GM21825 (cell line): Measurements from ENCODE around the gene KRTAP3-2.

Source experiments
- ATAC-seq: cut with Tn5 transposase; IDR thresholded peaks from one replicate; pipeline ENCODE4 v1.9.1; 2021; ENCODE audit warnings: mild to moderate bottlenecking, moderate library complexity; ENCODE audit not compliant: unreplicated experiment

Gene KRTAP3-2

DNA sequence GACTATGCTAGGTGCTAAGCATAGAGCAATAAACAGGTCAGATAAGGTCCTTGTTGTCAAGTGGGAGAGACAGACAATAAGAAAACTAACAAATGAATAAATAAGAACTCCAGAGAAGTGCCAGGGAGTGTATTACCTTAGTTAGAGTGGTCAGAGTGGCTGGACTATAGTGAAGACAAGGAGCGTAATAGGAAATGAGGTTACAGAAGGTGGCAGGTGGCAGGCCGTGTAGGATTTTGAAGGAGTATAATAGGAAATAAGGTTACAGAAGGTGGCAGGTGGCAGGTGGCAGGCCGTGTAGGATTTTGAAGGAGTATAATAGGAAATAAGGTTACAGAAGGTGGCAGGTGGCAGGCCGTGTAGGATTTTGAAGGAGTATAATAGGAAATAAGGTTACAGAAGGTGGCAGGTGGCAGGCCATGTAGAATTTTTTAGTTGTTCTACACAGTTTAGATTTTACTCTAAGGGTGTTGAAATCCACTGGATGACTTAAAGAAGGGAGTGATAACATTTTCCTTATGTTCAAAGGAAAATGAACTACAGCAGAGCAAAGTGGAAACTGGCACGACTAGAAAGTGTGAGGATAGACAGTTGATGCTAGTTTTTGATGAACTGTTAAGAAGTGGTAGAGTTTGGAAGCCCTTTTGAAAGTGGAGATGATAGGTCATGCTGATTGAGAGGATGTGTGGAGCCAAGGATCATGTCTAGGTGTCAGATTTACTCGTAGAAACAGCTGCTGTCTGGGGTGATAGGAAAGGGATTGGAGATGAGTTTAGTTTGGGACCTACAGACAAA lies 12.8 kb upstream of the KRTAP3-2 start:
- no peak for ATAC-seq

DNA sequence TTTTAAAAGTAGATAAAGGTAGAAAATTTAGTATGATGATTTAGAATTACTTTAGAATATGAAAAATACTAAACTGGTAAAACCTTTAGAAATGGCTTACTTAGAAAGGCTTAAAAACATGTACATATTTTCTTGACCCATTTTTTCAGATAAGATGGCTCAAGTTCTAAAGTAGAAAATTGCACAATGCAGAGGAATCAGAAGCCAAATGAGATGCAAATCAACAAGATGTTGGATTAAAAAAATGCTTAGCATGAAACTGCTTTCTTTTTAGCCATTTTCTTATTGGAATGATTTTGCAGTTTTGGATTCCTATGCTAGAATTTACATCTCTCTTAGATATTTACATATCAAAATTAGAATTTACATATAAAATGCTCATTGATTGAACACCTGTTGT lies 10.7 kb upstream of the KRTAP3-2 start:
- no peak for ATAC-seq

DNA sequence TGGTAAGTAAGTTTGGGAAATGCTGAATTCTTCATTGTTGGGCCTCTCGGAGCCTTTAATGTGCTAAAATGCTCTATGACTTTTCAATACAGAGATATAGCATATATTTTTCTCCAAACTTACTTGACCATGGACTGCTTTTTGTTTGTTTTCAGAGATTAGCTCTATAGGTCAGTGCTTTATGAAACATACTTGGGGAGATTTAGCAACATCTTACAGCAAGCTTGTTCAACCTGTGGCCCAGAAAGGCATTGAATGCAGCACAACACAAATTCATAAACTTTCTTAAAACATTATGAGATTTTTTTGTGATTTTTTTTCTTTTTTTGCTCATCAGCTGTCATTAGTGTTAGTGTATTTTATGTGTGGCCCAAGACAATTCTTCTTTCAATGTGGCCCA lies 10.2 kb upstream of the KRTAP3-2 start:
- ATAC-seq, result no peak

DNA sequence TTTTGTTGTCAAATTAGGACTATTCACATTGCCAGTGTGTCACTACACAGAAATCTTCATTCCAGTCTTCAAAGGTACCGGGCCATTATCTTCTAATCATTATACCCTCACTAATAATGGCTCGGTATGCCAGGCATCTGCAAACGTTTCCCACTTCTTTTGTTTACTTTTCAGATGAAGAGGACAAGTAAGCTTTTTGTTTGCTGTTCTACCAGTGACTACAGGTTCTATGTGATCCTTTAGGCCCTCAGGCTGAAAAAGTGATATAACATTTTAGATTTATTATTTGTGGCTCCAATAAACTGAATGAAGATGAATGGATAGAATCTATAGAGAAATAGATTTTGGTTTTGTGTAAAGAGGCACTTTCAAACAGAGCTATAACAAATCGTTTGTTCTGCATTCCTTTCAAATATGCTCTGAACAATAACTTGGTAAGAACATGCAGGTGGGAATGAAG lies 9.6 kb upstream of the KRTAP3-2 start:
- ATAC-seq, result no peak

DNA sequence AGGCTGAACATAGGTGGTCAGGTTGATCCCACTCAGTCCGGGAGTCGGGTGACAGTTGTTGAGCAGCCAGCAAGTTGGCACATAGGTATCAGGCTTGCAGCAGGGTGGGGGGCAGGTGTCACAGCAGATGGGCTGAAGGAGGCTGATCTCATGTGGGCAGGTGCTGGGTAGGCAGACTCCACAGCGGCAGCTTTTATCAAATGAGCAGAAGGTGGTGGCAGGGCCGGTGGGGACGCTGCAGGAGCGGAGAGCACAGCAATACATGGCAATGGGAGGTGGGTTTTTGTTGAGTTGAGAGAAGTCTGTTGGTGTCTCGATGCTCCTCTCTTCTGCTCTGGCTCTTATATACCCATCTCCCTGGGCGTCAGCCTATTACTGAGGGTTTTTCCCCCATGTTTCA lies 9.1 kb upstream of the KRTAP3-2 start, which contains the start of gene KRTAP3-1:
Gene KRTAP3-1 (minus strand): TSS at position 318 of the 400 bp plus-strand sequence. CDS start 54 bp downstream, at position 264.
- no peak for ATAC-seq

DNA sequence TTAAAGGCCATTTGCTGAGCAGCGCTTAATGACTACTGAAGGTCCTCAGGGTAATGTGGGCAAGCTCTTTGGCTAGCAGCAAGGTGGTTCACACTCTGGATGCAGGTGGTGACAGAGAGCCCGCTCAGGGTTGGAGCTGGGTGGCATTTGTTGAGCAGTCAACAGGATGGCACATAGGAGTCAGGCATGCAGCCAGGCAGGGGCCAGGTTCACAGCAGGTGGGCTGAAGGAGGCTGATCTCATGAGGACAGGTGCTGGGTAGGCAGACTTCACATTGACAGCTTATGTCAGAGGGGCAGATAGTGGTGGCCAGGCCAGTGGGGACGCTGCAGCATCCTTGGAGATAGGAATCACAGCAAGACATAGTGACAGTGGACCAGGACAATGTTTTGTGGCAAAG lies 4.7 kb upstream of the KRTAP3-2 start:
- ATAC-seq, result no peak

DNA sequence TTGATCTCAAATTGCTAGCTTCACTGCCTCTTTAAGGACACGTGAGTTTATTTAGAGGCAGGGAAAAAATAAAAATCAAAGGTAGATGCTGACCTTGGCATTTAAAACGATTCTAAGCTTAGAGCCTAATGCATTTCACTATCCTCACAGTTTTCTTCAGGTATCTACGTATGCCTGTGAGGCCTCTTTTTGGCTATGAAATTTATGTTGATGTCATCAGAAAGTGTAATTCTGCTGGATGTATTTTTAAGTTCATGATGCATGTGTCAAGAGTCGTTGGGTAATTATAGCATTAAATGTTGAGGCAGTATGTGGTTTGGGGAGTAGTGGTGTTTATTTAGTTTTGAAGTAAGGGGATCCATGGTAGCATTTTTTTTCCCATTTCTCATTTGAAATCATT lies 4.2 kb upstream of the KRTAP3-2 start:
- no peak for ATAC-seq

DNA sequence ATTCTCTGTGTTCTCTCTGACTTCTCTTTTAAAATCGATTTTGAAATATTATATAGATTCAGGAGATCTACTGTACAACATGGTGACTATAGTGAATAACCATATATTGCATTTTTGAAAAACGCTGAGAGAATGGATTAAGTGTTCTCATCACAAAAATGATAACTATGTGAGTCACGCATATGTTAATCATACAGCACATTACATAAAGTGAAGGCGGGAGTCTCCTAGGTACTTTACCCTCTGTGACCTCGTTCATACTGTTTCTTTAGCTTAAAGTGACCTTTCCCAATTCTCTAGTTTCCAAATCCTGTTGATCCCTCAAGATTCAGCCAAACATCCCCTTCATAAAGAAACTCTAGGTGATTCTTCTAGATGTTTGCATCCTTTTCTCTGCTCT lies 3.1 kb upstream of the KRTAP3-2 start:
- no peak for ATAC-seq

DNA sequence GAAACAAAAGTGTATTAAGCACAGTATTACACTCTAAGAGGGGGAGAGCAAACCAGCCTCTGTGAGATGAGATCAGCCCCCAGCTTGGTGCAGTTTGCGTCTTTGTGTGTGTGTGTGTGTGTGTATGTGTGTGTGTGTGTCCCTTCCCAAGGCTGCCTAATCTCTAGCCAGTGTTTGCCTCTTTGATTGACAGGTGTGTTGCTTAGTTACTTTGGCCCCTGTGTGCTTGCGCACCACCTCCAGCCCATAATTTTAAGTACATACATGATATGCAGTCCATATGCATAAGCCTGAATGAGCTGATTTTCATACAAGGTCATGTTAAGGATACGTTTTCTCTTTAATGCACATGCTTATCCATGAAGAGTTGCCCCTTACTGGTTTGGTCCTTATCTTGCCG lies 2.1 kb upstream of the KRTAP3-2 start:
- no peak for ATAC-seq

DNA sequence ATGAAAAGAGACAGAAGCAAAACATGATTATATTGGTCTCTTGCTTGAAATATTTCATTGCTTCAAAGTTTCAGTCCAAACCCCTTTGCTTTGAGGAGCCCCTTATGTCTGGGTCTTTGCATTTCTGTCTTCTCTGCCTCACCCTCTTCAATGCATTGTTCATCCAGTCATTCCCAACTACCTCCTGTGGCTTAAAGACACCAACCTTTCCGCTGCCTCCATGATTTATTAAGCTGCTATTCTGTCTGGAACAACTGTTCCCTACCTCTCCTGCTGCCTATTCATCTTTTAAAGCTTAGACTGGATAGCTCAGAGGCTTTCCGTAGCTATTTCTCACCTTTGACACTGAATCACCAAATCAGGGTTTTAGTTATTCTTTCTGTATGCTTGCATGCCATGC lies 2.3 kb downstream of the KRTAP3-2 start:
- no peak for ATAC-seq

DNA sequence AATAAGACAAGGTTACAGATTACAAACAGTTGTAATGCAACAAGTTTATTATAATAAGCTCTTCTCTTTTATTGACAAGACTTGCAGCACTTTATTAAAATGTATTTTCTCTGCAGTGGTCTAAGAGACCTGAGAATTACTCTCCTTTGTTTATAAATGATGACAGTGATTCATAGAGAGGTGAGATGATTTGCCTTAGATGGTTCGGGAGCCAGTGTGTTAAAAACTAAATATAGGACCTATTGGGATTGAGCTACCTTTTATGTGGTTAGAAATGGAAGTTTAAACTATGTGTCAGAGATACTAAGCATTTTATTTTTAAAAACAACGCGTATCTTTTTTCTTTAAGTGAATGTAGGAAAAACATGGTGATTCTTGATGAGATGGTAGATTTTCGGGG lies 2.9 kb downstream of the KRTAP3-2 start:
- no peak for ATAC-seq

DNA sequence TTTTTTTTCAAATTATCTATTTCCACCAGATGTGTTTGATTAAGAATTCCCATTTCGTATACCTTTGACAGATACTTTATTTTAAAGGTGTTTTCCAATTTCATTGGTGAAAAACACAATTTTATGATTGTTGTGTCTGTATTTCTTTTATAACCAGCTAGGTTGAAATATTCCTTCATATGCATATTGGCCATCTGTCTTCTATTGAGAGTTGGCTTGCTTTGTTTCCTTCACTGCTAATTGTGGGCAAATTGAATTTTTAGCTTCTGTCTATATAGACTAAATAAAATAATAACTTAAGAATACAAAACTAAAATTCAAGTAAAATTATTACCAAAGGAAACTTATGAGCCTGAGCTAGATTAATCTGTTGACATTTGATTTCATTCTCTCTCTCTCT lies 4.6 kb downstream of the KRTAP3-2 start:
- no peak for ATAC-seq

DNA sequence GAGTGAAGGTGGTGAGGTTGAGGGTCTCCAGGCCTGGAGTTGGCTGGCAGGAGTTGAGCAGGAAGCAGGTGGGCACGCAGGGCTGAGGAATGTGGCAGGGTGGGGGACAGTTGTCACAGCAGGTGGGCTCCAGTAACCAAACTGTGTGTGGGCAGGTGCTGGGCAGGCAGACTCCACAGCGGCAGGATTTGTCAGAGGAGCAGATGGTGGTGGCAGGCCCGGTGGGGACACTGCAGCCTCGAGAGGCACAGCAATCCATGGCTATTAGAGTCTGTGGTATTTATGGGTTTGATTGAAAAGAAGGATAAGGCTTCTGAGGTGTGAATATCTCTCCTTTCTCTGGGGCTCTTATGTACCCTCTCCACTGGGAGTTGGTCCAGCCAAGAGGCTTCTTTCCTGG lies 5.9 kb downstream of the KRTAP3-2 start, which contains the start of gene KRTAP3-3:
Gene KRTAP3-3 (minus strand): TSS at position 326 of the 400 bp plus-strand sequence. CDS start 67 bp downstream, at position 259.
- ATAC-seq, result no peak

DNA sequence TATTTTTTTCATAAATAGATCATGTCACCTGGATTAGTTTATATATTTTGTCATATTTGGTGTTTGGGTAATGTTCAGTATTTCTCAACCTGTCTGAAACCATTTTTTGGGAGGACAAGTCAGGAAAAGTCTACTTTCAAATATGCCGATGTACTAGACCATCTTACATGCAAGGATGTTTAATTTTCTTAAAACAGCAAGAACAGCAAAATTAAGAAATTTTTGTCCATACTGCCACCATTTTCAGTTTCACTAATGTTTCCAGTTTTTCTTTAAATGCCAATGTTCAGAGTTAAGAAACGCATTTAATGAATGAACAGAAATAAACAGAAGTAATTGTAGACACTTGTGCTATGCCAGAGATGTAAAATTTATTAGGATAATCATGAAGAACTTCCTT lies 6.6 kb downstream of the KRTAP3-2 start:
- ATAC-seq, result no peak

DNA sequence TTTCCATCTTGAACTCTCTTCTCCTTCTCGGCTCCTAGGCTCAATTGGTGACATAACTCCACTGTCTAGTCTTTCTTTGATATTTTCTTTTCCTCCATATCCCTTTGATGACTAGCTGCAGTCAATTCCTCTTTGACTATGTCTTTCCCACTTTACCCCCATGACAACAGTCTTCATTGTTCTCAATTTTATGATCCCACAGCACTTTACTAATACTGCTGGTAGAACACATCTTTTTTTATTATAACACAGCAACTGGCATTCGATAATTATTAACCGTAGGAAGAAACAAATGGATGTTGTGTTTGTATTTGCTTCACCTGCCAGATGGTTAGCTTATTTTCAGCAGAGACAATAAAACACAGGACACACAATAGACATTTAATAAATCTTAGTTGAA lies 7.0 kb downstream of the KRTAP3-2 start:
- ATAC-seq, result no peak

DNA sequence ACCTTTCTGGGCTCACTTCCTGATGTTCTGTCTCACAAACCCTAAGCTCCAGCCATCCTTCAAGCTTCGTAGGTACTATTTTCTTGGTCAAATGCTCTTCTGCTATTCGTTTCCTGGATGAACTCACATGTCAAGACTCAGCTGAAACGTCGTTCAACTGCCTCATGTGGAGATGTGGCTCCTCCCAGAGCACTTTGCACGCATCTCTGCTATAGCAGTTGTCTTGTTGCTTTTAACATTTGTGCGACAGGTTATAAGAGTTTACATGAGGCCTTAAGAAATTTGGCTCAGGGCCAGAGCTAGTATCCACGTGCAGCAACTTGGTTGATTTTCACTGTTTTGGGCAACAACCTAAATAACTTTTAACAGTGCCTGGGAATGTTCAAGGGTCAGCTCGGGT lies 12.8 kb downstream of the KRTAP3-2 start:
- no peak for ATAC-seq

DNA sequence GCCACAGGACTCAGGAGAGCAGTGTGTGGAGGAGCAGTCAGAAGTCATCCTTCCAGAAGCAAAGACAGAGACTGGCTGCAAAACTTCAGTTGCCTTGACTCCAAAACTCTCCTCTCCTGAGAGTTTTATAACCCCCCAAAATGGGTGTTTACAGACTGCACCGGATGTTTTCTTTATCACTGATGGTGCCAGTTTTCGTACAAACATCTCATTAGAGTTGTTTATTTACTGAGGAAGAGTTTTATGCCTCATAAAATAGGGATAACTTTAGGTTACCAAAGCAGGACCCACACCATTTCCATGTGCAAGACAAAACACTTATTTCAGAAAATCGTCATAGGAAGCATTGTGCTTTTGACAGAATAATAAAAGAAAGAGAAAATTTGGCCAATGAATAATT lies 15.5 kb downstream of the KRTAP3-2 start, which contains the start of gene KRT40:
Gene KRT40 (minus strand): TSS at position 101 of the 400 bp plus-strand sequence. CDS start 53 bp downstream, at position 48.
- ATAC-seq, result no peak

DNA sequence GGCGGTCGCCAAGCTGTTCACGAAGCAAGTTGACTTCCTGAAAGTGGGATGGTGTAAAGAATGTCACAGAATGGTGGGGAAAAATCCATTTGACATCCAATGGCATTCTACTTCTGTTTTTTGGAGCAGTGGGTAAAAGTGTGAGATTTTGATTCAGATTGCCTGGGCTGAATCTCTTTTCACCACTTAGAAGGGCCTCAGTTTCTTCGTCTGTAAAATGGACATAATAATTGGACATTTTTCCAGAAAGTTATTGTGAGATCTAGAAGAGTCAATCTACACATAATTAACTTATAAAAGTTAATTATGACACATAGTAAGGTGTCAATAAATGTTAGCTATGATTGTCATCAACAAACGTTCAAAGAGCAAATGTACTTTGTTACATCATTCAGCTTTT lies 18.6 kb downstream of the KRTAP3-2 start:
- ATAC-seq, result no peak

DNA sequence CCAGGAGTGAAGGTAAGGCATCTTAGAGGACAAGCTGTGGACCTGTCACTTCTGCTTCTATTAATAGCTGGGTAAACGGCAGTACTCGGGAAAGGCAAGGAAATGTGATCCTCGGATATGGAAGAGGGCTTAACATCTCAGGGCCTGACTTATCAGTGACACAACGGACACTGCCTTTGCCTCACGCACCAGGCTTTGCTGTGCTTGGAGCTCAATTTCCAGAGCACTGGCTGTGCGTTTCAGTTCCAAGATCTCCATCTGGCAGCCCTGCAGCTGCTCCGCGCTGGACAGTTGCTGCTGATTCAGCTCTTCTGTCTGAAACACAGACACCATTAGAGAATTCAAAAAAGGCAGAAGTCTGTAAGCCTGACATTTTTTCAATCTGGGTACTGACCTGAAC lies 19.1 kb downstream of the KRTAP3-2 start:
- no peak for ATAC-seq

DNA sequence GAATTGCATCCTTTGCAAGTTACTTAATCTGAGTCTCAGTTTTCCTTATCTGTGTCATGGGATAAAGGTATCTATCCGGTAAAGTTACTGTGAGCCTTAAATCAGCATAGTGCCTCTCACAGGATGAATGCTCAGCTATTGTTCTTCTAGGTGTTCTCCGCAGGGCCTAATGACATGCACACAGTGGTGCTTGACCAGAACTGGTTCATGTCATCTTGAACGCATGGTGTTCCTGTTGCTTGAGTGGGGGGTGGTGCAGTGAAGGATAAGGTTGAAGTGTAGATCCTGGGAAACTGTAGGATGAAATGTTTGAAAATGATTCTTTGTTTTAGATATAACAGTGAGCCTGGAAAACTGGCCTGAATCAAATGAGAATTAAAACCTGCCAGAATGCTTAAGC lies 19.6 kb downstream of the KRTAP3-2 start:
- no peak for ATAC-seq

DNA sequence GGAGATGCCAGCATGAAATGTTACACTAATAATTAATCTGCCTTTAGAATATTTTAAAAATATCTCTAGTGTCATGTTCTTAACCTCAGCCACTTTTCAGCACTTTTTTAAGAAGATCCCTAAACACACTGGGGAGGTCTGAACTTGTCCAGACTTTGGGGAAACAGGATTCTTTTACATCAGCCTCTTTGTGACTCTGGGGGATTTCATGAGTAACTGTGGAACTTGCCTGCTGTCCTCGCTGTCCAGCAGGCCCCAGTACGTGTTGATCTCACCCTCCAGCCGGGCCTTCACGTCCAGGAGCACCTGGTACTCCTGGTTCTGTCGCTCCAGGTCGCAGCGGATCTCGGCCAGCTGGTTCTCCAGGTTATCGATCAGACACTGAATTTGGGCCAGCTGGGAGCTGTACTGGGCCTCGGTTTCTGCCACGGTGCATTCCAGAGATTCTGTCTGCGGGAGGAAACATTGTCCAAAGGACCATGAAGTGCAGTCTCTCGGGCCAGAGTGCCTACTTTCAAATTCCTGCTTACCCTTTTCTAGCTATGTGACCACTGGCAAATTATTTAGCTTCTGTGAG lies 21.0 kb downstream of the KRTAP3-2 start:
- ATAC-seq, result no peak

DNA sequence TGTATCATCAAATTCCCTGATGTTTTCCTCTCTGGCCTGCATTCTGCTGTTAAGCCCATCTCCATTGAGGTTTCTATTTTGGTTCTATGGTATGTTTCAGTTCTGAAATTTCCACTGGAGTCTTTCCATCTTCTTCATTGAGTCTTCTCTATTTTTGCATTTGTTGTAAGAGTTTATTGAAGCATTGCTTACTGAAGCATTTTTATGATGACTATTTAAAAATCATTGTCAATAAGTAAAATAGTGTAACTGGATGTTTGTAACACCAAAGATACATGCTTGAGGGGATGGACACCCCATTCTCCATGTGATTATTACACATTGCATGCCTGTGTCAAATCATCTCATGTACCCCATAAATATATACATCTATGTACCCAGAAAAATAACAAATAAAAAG lies 24.2 kb downstream of the KRTAP3-2 start:
- ATAC-seq, result no peak
